NCI-H82 treated with DMSO at 0.1 percent for 48 hours (cell line): Measurements from ENCODE around the gene ICAM5.

Source experiments
- DNase-seq: peaks from one replicate; lab custom pipeline; 2025; ENCODE audit not compliant: unreplicated experiment; lab: John Stamatoyannopoulos, UW

Gene ICAM5

DNA sequence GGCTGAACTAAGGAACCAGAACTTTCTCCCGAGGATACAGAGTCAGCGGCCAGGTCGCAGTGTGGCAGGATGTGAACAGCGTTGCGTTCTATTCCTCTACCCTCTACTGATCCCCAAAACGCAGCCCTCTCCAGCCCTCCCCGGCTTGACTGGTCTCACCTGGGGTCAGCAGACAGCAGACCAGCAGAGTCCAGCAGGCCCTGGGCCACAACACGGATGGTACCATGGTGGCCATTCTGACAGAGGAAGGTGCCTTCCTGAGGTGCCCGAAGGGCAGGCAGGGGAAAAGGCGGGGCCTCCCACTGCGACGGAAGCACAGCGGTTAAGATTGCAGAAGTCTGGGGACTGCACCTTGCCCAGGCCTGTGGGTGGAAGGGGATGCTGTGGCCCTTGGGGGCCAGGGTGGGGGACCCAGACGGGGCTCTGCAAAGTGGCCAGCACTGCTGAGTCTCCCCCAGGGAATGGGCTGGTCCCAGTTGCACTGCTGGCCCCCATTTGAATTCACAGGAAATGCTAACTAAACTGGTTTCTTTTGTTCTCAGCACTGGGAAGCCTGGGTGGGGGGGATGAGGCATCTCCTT, 49.7 kb downstream of the ICAM5 start, which contains the start of gene ICAM3:
ICAM3 (minus strand) TSS at position 245 of the 581 bp plus-strand sequence; CDS start at position 235, 10 bp downstream.
- no peak for DNase-seq

DNA sequence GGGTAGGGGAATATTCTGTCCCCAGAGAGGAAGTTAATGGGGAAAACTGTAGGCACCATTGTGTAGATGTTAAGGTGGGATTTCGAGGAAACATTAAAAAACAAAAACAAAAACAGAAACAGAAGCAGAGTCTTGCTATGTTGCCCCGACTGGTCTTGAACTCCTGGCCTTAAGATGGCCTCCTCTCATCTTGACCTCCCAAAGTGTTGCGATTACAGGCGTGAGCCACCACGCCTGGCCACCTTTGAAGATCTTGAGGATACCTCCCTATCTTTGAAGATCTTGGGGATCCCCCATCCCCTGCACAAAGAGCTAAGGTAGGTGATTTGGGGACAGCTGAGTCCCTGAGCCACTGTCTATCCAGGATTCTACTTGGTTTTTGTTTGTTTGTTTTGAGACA, 50.2 kb downstream of the ICAM5 start:
- DNase-seq, result no peak

DNA sequence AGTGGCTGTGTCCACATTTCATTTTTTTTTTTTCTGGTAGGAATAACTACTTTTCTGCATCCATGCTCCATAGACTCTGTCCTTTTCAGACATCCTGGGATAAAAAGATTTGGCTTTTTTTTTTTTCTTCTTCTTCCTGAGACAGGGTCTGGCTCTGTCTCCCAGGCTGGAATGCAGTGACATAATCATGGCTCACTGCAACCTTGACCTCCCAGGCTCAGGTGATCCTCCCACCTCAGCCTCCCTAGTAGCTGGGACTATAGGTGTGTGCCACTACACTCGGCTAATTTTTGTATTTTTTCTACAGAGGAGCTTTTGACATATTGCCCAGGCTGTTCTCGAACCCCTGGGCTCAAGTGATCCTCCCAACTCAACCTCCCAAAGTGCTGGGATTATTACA, 53.7 kb downstream of the ICAM5 start:
- no peak for DNase-seq

DNA sequence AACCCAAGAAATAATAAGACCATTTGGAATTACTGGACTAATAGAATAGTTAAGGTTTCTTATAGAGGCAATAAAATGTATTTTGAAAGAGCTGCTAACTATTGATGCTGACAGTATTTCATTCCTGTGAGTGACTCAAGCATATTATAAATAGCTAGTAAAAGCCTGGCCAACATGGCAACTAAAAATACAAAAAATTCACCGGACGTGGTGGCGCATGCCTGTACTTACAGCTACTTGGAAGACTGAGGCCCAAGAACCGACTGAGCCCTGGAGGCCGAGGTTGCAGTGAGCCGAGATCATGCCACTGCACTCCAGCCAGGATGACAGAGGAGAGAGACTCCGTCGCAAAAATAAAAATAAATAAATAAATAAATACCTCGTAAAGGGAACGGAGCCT, 55.0 kb downstream of the ICAM5 start:
- no peak for DNase-seq
